ENCODE results near the gene UNC93A. TPM values are rescaled to one million over a fixed set of nuclear protein-coding genes. Genes with fewer than 3 reads are reported as not detected.
"Not testable (repeated sequence)": the region's sequence is repeated elsewhere in the genome, so short reads cannot be mapped to it uniquely, and the experiment has no call there.

Gene UNC93A
- total and polyA plus RNA-seq, 2 donors (not counting 1 experiment from before 2014, with no cell fraction given): not detected

GRCh38 chr6:167279766-167280446 lies 11.2 kb upstream of the UNC93A start:
- Histone ChIP-seq H3K9me3 (ENCODE audit: control extremely low read depth in 1 of 3, control insufficient read depth in 2 of 3, insufficient read depth in 1 of 3, low read length in 2 of 3) (no peaks in the 10 kb centered on the region), H4K20me1 (ENCODE audit: control insufficient read depth, insufficient read depth, low read length, poor library complexity, severe bottlenecking) (no peaks in the 10 kb centered on the region), H3K4me3 (ENCODE audit: control extremely low read depth in 1 of 5, extremely low read depth in 1 of 5, insufficient read depth in 1 of 5, low read depth in 2 of 5, low read length in 4 of 5) (no peak overlapping the region), H3K9ac (ENCODE audit: low read length) (no peak overlapping the region), H3K4me1 (ENCODE audit: control insufficient read depth in 2 of 2, insufficient read depth in 2 of 2, low read length in 2 of 2) (no peaks in the 10 kb centered on the region), H2AFZ (ENCODE audit: insufficient read depth, low read depth, low read length, poor library complexity, severe bottlenecking) (no peak overlapping the region), H3K4me2 (replicated peaks; ENCODE audit: low read depth, low read length, poor library complexity, severe bottlenecking) (no peak overlapping the region), H3K27me3 (replicated peaks in 1 of 4; ENCODE audit: control extremely low read depth in 1 of 4, control insufficient read depth in 3 of 4, insufficient read depth in 4 of 4, low read length in 3 of 4) (peaks cover 0 to 18% (median 4%) of the 10 kb centered on the region in 4 experiments), H3K36me3 (replicated peaks in 1 of 2; ENCODE audit: control extremely low read depth in 1 of 2, control insufficient read depth in 1 of 2, extremely low read depth in 1 of 2, insufficient read depth in 2 of 2, low read length in 1 of 2) (no peaks in the 10 kb centered on the region), H3K27ac (ENCODE audit: low read length in 2 of 2) (no peak overlapping the region), H3K79me2 (ENCODE audit: control insufficient read depth, insufficient read depth, low read length) (no peaks in the 10 kb centered on the region)
- Mint-ChIP-seq H3K27ac (no peak overlapping the region), H3K4me1 (no peaks in the 10 kb centered on the region), H3K4me3 (no peak overlapping the region), H3K9me3 (ENCODE audit: insufficient read depth) (no peaks in the 10 kb centered on the region), H3K27me3 (peaks cover 41% of the 10 kb centered on the region)
- TF ChIP-seq EZH2 (IDR thresholded peaks at IDR 0.05; ENCODE audit: borderline replicate concordance, insufficient read depth, low read depth, low read length, poor library complexity, severe bottlenecking): no peak
- ATAC-seq (ENCODE audit: low read depth) (no peak), DNase-seq (no peak)
- intact Hi-C loops (cut with micrococcal nuclease): no loop called here
- 100% methylated on average over 1 of the region's 3 CpGs for WGBS (ENCODE audit: insufficient coverage)
- CTCF ChIA-PET: interaction anchor here (2.6 kb wide), 1 partner anchor 11 kb away, joined by 6 read pairs; the partner anchor contains the start of gene UNC93A
- POLR2A ChIA-PET: no interaction called here

DNA sequence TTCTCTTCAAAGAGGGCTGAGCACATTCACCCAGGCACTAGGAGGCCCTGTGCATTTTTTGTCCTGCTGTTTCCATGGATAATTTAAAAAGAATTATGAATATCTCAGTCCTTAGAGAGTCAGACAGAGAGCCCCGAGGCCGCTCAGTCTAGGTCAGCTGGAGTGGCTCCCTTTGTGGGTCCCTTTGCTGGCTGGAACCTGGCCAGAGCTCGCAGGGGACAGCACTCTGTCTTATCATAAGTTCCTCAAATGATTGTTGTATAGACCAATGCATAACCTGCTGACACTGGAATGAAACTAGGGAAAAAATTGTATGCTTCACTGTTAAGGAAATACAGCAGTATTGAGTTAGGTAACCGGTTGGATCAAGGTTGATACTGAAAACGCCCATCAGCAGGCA lies 10.6 kb upstream of the UNC93A start:
- H3K9me3 ChIP-seq (ENCODE audit: control extremely low read depth in 1 of 3, control insufficient read depth in 2 of 3, insufficient read depth in 1 of 3, low read length in 2 of 3); H3K4me1 ChIP-seq (ENCODE audit: control insufficient read depth in 2 of 2, insufficient read depth in 2 of 2, low read length in 2 of 2); H3K27ac ChIP-seq (ENCODE audit: low read length in 2 of 2); H3K4me1 Mint-ChIP-seq; H4K20me1 ChIP-seq (ENCODE audit: control insufficient read depth, insufficient read depth, low read length, poor library complexity, severe bottlenecking); H3K4me2 ChIP-seq (replicated peaks; ENCODE audit: low read depth, low read length, poor library complexity, severe bottlenecking); H3K9me3 Mint-ChIP-seq (ENCODE audit: insufficient read depth); H2AFZ ChIP-seq (ENCODE audit: insufficient read depth, low read depth, low read length, poor library complexity, severe bottlenecking); H3K9ac ChIP-seq (ENCODE audit: low read length); POLR2A ChIA-PET; DNase-seq; H3K79me2 ChIP-seq (ENCODE audit: control insufficient read depth, insufficient read depth, low read length); H3K4me3 ChIP-seq (ENCODE audit: control extremely low read depth in 1 of 5, extremely low read depth in 1 of 5, insufficient read depth in 1 of 5, low read depth in 2 of 5, low read length in 4 of 5); H3K36me3 ChIP-seq (replicated peaks in 1 of 2; ENCODE audit: control extremely low read depth in 1 of 2, control insufficient read depth in 1 of 2, extremely low read depth in 1 of 2, insufficient read depth in 2 of 2, low read length in 1 of 2); intact Hi-C loops (cut with micrococcal nuclease); ATAC-seq (ENCODE audit: low read depth); H3K4me3 Mint-ChIP-seq; H3K27ac Mint-ChIP-seq: not testable (repeated sequence)
- CTCF ChIA-PET: interaction anchor here (2.6 kb wide), 1 partner anchor 10 kb away, joined by 6 read pairs; the partner anchor contains the start of gene UNC93A
- H3K27me3 Mint-ChIP-seq: peaks cover 41% of the 10 kb centered on the region
- 82% methylated on average over 4 of the region's 5 CpGs for WGBS (ENCODE audit: insufficient coverage)
- peaks cover 0 to 20% (median 4%) of the 10 kb centered on the region in 4 experiments for H3K27me3 ChIP-seq (replicated peaks in 1 of 4; ENCODE audit: control extremely low read depth in 1 of 4, control insufficient read depth in 3 of 4, insufficient read depth in 4 of 4, low read length in 3 of 4)

All from B cell (primary cell).